HG03064 (cell line): ENCODE data around the gene MCC.

Experiments used
- ATAC-seq: cut with Tn5 transposase; IDR thresholded peaks from one replicate; pipeline ENCODE4 v1.9.1; 2021; ENCODE audit warnings: low read depth; ENCODE audit not compliant: unreplicated experiment

The MCC gene

DNA sequence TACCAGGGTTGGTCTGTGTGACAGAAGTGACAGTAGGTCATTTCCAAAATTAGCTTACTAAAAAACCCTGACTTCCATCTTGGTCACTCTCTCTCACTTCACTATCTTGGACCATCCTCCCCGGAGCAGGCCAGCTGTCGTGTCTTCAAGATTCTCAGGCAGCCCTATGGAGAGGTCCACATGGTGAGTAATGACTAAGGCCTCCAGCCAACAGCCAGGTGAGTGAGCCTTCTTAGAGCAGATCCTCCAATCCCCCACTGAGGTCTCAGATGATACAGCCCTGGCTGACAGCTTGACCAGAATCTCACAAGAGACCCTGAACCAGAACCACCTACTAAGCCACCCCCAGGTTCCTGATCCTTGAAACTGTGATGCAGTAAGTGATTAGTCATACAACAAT is 419.7 kb downstream of the MCC start:
- no peak for ATAC-seq

DNA sequence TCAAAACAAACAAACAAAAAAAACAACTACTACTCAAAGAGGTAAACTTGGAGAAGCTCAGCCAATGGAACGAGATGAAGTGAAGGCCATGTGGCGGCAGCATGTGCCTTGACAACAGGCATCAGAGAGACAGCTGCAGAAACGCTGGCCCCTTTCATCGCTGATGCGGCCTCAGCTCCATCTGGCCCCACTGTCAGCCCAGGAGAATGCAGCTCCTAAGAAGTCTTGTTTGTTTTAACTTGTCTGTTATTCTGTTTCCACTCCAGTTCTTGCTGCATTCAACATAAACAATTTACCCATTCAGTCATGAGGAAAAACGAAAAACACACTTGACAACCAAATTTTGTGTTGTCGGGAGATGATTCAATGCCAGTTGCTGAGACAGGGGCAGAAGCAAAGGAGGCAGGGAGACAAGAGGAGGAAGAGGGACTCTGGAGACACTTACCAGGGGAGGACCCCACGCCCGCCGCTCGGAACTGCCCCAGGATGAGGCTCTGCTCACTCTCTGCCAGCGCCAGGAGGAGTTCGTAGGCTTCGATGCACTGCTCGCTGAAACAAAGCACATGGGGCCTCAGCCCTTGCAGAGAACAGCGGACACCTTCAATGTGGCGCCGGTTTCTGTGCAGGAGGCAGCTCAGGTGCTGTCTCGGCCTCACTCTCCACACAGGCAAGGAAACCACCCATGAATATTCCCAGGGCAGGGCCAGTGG is 420.5 kb downstream of the MCC start:
- ATAC-seq, result no peak

DNA sequence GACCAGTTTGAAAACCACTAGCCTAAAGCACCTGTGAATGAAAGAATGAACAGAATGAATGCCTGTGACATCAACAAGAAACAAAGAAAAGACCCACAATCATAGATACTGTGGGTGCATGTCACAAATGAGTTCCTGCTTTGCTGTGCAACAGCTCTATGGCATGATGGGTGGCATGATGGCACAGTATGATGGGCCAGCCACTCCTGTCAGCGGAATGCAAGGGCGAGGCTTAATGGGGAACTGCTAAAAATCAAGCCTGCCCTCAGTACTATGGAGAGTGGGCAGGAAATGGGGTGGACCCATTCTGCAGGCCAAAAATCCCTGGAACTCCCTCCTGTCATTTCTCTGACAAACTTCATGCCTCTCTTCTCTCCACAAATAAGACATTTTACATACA is 422.6 kb downstream of the MCC start:
- ATAC-seq, result no peak

DNA sequence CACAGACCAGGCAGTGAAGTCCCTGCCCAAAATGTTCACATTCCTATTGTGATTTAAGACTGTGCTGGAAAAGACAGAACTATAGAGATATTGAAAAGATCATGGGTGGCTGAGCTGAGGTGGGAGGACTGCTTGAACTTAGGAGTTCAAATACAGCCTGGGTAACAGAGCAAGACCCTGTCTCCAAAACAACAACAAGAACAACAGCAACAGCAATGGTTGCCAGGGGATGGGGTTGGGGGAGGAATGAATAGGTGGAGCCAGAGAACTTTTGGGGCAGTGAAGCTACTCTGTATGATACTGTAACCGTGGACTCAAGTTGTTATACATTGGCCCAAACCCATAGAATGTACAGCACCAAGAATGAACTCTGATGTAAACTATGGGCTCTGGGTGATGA is 423.4 kb downstream of the MCC start:
- ATAC-seq, result no peak

DNA sequence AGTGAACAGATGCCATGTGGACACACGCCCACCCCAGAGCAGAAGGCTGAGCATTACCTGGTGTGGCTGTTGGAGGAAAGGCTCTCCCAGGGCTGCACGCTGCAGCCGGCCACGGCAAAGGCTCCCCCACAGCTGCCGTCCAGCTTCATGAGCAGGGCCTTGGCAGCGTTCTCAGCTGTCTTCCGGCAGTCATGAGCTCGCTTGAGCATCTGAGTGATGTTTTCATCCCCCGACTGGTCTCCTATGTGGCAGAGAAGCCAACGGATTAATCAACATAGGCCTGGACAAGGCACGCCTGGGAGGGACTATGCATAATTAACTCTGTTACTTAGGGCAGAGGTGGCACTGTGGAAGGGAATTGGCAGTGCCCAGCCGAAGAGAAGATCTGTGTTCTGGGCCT is 424.3 kb downstream of the MCC start:
- no peak for ATAC-seq

DNA sequence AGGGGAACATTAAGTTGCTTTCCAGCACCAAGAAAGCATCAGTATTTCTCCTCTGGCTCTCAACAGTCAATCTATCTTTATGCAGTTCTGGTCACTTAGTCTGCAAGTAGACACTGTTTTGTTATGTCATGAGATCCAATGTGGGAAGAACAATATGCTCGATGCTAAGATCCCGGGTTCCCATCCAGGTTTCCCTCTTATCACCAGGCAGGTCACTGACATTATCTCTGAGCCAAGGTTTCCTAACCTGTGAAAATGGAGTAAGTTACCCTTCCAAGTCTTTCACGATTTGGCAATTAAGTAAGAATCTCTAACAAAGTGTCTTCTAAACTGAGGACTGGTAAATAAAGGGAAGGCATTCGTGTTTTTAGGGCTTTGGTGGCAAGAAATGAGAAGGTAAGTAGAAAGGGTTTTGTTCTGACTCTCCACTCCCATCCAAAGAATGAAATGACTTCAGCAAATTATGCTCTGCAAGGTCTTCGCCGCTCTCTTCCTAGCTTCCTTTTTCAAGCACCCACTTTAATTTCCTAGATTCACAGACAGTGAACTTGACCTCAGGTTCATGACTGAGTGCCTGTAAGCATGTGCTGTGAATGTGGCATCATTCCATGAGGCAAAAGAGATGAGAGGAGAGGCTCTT is 425.3 kb downstream of the MCC start:
- ATAC-seq, result no peak

DNA sequence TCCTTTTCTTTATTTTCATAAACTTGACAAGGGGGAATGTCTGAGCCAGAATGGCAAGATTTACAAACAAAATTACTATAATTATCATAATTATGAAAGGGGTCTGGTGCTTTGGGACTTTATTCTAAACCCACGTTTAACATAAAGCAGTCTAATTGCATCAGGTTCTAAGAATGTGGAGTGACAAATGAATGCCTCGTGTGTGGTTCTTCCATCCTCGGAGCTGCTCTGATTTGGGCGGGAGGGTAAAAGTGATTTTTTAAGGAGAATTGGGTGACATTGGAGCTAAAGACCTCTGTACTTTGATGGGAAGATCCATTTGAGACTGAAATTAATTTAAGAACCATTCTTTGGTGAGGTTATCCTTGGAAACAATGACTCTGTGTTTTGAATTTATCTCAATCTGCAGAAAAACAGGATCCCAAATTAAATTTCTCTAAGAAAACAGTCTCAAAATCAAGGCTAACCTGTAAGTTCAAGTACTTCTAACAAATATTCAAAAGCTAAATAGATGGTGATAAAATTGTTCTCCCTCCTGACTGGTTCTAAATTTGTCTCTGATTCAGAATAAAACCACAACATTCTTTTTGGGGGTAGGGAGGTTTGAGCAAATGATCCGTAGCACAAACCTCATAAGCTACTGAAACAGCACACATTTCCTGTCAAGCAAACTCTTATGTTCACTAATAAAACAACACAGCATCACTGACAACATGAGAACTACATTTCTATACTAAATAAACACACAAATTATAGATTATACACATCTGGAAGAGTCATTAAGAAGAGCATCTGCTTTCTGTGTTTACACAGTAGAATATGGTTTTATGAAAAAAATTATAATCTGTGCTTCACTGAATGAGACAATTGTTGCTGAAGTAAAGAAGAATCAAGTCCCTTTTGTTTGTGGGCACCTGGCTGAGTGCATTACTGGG is 426.1 kb downstream of the MCC start:
- no peak for ATAC-seq

DNA sequence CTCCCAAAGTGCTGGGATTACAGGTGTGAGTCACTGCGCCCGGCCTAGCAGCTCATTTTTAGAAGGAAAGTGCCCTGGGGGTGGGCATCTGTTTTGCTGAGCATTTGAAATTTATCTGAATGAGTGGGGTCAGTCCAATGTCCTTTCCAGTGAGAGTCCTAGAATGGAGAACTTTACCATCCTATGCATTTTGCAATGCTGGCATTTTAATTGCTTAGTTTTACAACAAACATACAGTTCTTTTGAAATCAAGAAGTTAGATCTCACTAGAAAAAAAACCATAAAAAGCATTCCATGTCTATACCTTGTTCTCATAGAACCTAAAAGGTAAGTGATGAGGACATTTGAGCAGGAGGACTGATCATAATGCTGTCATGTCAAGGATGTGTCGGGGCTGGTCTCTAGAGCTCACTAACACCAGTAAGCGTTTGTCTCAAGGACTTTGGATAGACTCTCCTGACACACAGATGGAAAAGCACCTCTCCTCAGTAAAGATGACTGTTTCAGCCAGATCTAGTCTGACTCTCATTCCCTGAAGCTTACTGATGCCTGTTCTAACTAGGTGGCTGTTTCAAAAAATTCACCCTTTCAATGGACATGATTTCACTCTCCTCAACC is 427.7 kb downstream of the MCC start:
- no peak for ATAC-seq

DNA sequence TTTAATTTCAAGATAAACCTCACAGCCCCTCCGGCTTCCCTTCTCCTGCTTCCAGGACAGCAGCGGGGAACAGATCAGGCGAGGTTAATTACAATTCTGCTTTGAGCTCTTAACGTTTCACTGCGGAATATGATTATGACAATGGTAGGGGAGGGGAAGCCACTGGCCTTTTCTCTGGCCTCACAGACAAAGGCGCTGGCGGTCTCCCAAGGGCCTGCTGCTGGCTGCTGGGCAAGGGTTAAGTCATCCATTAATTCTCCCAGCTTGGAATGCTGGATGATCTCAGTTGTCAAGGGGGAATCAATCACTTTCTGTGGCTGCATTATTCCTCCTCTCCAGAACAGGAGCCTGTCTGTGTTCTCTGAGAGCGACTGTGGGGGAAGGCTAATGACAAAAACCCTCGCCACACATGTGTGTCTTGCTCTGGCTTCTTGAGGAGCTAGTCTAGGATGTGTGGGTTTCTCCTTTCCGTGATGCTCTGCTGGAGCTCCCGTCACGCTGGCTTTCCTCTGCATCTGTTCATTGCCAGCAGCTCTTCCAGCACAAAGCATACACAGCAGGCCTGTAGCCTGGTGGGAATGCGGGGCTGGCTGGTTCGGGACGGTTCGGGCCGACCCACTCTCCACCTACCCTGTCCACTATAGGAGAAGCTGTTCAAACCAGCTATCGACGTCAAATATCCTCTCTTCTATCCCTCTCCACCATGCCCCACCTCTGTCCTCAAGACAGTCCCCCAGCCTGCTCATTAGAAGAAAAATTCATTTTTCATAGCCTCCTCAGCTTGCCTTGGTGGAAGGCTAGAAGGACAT is 428.8 kb downstream of the MCC start:
- ATAC-seq, result no peak

DNA sequence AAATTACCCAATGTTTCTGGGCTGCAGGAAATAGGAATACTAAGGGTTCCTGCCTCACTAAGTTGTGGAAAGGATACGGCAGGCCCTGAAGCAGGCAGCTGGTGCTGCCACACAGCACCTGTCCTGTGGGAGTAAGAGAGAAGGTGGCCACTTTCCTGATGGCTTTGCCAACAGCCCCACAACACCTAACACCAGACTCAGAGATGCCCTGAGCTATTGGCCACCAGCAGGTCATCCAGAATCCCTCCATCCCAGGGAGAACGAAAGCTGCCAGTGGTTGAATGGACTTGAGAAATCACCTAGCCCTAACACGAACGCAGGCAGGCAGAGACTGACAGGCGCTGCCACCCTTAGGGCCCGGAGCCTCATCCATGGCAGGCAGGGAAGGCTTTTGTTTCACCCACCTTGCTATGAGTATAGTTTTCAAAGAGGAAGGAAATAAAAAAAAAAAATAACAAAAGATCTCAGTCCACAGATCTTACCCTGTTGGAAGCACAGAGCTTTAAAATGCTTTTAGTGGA is 429.5 kb downstream of the MCC start:
- ATAC-seq, result no peak

DNA sequence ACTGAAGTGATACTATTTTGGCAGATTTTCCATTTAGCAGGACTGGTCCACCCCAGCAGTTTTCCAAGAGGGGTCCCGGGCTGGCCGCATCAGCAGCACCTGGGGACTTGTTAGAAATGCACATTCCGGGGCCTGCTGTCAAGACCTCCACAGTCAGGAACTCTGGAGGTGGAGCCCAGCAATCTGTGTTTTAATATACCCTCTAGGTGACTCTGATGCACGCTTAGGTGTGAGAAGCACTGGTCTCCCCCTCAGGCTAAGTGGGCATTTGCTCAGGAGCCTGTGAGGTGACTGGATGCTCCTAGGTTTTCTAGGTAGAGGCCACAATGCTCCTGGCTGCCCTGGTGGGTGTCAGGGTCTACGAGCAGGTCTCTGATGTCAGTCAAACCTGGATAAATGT is 430.0 kb downstream of the MCC start:
- ATAC-seq, result no peak

DNA sequence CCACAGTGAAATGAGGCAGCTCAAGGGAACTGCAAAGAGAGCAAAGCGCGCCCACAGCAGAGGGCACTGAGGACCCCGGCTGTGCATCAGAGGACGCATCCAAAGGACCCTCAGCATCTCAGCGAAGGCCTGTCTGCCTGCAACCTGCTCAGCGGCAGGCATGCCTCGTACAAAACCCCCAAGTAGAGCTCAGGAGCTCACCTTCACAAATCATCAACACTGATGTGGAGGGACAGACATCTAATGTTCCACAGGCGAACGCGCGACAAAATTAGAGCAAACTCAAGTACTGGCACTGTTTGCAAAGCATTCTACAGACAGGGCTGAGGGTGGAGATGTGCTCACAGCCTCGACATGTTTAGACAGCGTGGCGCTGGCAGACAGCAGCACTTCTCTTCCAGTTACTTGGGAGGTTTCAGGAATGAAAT is 430.7 kb downstream of the MCC start:
- no peak for ATAC-seq

DNA sequence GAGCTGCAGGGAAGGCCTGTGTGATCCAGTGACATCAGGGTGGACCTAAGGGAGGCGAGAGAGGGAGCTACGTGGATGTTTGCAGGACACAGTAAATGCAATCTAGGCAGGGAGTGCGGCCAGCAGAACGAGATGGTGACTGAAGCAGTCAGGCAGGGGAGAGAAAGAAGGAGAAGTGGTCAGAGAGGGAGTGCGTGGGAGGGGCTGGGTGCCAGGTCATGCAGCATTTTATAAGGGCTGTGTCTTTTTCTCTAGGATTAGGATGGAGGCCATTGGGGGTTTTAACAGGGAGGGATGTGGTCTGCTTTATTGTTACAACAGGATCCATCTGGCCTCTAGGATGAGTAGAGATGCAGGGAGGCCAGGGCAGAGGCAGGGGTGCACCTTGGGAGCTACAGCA is 431.3 kb downstream of the MCC start:
- ATAC-seq, result no peak

DNA sequence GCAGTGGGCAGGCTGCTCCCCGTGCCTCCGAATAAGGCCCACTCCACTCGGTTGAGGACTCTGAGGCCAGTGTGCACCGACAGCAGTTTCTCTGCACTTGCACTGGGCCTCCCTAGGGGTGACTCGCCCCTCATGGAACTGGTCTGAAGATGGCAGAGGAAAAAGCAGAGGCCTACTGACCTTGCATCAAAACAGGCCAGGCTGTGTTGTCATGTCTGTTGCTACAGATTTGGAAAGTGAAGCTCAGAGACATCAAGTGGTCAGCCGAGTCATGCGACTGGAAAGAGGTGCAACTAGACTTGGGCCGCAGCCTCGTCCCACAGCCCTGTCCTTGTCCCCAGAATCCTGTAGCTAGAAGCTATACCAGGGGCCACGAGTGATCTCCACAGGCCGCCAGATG is 433.4 kb downstream of the MCC start:
- ATAC-seq, result no peak

DNA sequence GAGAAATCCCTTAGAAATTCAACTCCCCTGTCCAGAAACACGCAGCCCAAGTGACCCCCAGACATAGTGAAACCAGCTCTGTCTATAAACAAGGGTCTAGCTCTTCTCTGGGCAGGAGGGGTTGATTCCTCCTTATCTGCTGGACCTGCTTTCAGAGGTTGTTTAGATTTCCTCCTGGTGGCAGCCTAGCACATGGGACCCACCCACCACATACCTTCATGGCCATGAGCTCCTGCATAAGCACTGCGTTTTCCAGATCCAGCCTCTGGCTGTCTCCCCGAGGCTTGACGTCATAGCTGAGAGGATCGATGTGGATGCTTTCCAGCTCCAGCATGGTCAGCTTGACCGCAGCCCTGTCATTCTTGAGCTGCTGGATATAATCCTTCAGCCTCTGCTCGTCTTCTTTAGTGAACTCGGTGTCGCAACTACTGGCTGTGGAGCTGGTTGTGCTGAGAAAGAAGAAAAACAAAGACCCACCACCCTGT is 434.7 kb downstream of the MCC start:
- no peak for ATAC-seq

DNA sequence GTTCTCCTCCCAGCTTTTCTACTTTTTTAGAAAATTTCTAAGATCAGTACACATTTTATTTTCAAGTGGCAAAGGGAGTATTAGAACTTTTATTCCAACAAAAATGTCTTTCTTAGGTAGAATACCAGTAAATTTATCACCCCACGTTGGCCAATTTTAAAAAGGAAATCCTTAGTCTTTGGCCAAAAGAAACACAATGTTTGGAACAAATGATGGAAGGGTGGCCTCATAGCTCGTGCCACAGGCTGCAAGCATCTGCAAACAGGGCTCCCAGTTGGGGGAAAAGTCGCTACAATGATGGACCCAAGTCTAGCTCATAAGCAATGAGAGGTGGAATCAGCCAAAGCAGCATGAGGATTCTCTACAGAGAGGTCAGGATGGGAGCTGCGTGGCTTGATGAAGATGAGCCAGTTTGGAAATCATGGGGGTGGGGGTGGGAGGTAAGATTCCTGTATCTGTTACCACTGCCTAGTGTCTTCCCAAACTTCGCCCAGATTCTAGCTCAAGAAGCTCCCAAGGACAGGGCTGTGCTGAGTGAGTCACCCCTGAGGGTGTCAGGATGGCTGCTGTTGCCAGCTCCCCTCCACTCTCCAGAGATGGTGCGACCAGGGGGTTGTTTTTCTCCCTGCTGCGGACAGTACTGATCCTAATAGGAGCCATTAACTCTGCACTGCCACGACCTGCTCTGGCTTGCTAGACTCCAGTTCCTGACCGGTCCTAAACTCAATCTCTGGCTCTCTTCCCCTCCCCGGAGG is 436.0 kb downstream of the MCC start:
- ATAC-seq, result no peak

DNA sequence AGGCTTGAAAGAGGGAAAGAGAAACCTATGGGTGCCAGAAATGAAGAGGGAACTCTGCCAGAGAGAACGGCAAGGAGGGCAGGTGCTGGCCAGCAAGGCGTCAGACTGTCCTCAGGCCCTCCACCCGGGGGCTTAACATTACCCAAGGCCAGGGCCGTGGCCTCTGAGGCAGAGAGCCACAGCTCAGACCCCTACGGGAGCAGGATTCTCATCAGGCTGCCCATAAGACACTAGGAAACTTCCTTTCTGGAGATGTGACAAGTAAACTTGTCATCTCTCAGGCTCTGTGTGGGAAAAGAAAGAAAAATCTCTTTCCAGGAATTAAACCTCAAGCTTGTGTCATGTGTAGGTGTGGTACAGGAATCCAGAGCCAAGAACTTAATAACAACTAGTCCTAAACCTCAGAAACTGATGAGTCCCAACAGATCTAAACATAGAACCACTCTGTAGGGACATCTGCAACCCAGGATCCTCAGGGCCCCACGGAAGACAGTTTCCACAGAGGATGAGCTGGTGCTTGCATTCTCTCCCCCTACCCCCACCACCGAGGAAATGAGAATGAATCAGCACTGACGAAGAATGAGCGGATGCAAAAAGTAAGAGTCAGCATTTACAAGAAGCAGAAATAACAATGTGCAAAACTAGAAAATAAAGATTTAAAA is 437.4 kb downstream of the MCC start:
- no peak for ATAC-seq

DNA sequence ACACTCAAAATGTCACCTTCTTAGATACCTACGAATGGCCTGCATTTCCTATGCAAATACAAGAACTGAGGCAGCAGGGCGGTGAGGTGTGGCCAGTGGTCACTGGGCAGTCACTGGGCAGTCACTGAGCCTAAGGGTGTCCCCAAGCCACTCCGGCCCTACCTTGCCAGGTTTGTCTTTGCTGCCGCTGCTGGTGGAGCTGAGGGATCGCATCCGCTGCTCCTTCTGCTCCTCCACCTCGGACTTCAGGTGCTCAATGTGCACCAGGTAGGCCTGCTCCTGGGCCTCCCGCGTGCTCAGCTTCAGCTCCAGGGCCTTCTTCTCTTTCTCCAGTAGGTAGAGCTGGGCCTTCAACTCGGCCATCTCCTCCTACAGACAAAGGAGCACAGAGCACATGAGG is 439.3 kb downstream of the MCC start:
- no peak for ATAC-seq
